ENCODE measurements around the gene KRT26. TPM values are rescaled to one million over a fixed set of nuclear protein-coding genes. Genes with fewer than 3 reads are reported as not detected.
"Not testable (repeated sequence)": the region's sequence is repeated elsewhere in the genome, so short reads cannot be mapped to it uniquely, and the experiment has no call there.

Gene KRT26
- total and polyA plus RNA-seq, 2 of the 13 experiments (the other 11 are each of a cell fraction or from before 2014, with no cell fraction given): not detected

DNA sequence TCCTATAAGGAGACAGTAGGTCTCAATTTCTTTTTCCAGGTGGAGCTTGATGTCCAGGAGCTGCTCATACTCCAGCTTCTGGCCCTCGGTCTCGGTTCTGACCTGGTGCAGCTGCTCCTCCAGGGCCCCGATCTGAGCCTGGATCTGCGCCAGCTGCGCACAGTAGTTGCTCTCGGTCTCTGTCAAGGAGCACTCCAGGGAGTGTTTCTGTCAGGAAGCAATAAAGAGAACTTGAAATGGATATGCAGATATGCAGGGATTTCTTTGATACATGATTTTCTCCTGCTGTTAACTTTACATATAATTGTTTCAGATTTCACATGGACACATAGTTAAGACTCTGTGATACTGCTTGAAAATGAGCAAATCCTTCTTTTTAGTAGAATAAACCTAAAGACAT lies 21.6 kb downstream of the KRT26 start:
- no peak overlapping the region for H3K9ac ChIP-seq (ENCODE audit: insufficient read depth, low read depth, low read length)
- in situ Hi-C loops (cut with HindIII; ENCODE audit: extremely low pct_ligation_motif_present, low pct_unique_long_range_greater_than_20kb): no loop called here
- DNase-seq (ENCODE audit: low spot score): no peak
- no peak overlapping the region for H2AFZ ChIP-seq (ENCODE audit: low read length)
- H4K20me1 ChIP-seq (ENCODE audit: insufficient read depth, low read length): no peaks in the 10 kb centered on the region
- H3K36me3 ChIP-seq (replicated peaks in 1 of 2; ENCODE audit: control insufficient read depth in 1 of 2, insufficient read depth in 2 of 2, low read length in 2 of 2): no peaks in the 10 kb centered on the region
- H3K9me3 ChIP-seq (ENCODE audit: low read length): no peaks in the 10 kb centered on the region
- WGBS (ENCODE audit: low lambda C conversion rate): 30% methylated on average over 6 of the region's 6 CpGs
- no peak overlapping the region for H3K4me3 ChIP-seq (replicated peaks in 1 of 3; ENCODE audit: insufficient read depth in 1 of 3, low read depth in 2 of 3, low read length in 3 of 3)
- POLR2A ChIA-PET: no interaction called here
- TF ChIP-seq, protein P1, sequence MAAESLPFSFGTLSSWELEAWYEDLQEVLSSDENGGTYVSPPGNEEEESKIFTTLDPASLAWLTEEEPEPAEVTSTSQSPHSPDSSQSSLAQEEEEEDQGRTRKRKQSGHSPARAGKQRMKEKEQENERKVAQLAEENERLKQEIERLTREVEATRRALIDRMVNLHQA (CRISPR knock-in tag; IDR thresholded peaks at IDR 0.05): no peak
- no peak for TF ChIP-seq LCORL (IDR thresholded peaks at IDR 0.05)
- no peak for TF ChIP-seq LCORL (CRISPR knock-in tag; IDR thresholded peaks at IDR 0.05)
- TF ChIP-seq, protein P2, sequence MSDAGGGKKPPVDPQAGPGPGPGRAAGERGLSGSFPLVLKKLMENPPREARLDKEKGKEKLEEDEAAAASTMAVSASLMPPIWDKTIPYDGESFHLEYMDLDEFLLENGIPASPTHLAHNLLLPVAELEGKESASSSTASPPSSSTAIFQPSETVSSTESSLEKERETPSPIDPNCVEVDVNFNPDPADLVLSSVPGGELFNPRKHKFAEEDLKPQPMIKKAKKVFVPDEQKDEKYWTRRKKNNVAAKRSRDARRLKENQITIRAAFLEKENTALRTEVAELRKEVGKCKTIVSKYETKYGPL (CRISPR knock-in tag; IDR thresholded peaks at IDR 0.05): no peak
- TF ChIP-seq ZMYM2 (CRISPR knock-in tag; IDR thresholded peaks at IDR 0.05): no peak
- TF ChIP-seq SALL1 (CRISPR knock-in tag; IDR thresholded peaks at IDR 0.05): no peak
- TF ChIP-seq BRCA1 (CRISPR knock-in tag; IDR thresholded peaks at IDR 0.05): no peak
- TF ChIP-seq ISX (CRISPR knock-in tag; conservative IDR thresholded peaks at IDR 0.05): no peak
- no peak for TF ChIP-seq TRIM24 (CRISPR knock-in tag; IDR thresholded peaks at IDR 0.05)
- H3K27me3 ChIP-seq (ENCODE audit: control insufficient read depth in 1 of 2, insufficient read depth in 2 of 2, low read length in 2 of 2): peaks cover 0 to 6% of the 10 kb centered on the region in 2 experiments; a peak in 3 of 5 replicates
- ATAC-seq: no peak
- CTCF ChIA-PET (ENCODE audit: low intra/inter-chr PET ratio, low total read pairs): no interaction called here
- no peak overlapping the region for H3K4me2 ChIP-seq (ENCODE audit: low read depth, low read length)
- no peak overlapping the region for H3K27ac ChIP-seq (ENCODE audit: extremely low read length, insufficient read depth, low read length)
- no peaks in the 10 kb centered on the region for H3K79me2 ChIP-seq (ENCODE audit: insufficient read depth, low read length)
- H3K4me1 ChIP-seq (ENCODE audit: insufficient read depth, low read length): no peaks in the 10 kb centered on the region
- no TSS peak for BruUV-seq (replicated peaks)
- intact Hi-C loops (cut with micrococcal nuclease; ENCODE audit: unreplicated experiment): no loop called here
- FAIRE-seq: no peak

DNA sequence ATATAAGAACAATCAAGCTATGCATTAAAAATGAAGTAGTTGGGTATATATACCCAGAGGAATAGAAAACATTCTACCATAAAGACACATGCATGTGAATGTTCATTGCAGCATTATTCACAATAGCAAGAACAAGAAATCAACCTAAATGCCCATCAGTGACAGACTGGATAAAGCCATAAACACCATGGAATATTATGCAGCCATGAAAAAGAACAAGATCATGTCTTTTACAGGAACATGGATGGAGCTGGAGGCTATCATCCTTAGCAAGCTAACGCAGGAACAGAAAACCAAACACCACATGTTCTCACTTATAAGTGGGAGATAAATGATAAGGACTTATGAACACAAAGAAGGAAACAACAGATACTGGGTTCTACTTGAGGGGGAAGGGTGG lies 23.3 kb downstream of the KRT26 start:
- H2AFZ ChIP-seq (ENCODE audit: low read length); H3K4me2 ChIP-seq (ENCODE audit: low read depth, low read length); DNase-seq (ENCODE audit: low spot score); H3K9ac ChIP-seq (ENCODE audit: insufficient read depth, low read depth, low read length); intact Hi-C loops (cut with micrococcal nuclease; ENCODE audit: unreplicated experiment); H3K4me3 ChIP-seq (replicated peaks in 1 of 3; ENCODE audit: insufficient read depth in 1 of 3, low read depth in 2 of 3, low read length in 3 of 3); H3K27me3 ChIP-seq (ENCODE audit: control insufficient read depth in 1 of 2, insufficient read depth in 2 of 2, low read length in 2 of 2); H3K79me2 ChIP-seq (ENCODE audit: insufficient read depth, low read length); in situ Hi-C loops (cut with HindIII; ENCODE audit: extremely low pct_ligation_motif_present, low pct_unique_long_range_greater_than_20kb); ATAC-seq; H3K27ac ChIP-seq (ENCODE audit: extremely low read length, insufficient read depth, low read length); H3K36me3 ChIP-seq (replicated peaks in 1 of 2; ENCODE audit: control insufficient read depth in 1 of 2, insufficient read depth in 2 of 2, low read length in 2 of 2); BruUV-seq (replicated peaks); H3K4me1 ChIP-seq (ENCODE audit: insufficient read depth, low read length); H3K9me3 ChIP-seq (ENCODE audit: low read length); POLR2A ChIA-PET; CTCF ChIA-PET (ENCODE audit: low intra/inter-chr PET ratio, low total read pairs); H4K20me1 ChIP-seq (ENCODE audit: insufficient read depth, low read length): not testable (repeated sequence)
- WGBS (ENCODE audit: low lambda C conversion rate): 0% methylated on average over 1 of the region's 1 CpG
- peak; percentile 8 for FAIRE-seq
